PC-3 (cell line): ENCODE measurements around the gene FGF18. TPM values are rescaled to one million over a fixed set of nuclear protein-coding genes. Genes with fewer than 3 reads are reported as not detected.

Source experiments
- ATAC-seq: fragments of 200-7000 bp; cut with Tn5 transposase; 2 replicates; pipeline ENCODE4 v1.9.1; 2020; ENCODE audit warnings: mild to moderate bottlenecking, moderate library complexity
- BruUV-seq: library from RNA; stranded (reverse); fragments of 400-500 nt; replicated peaks from 2 replicates; lab custom pipeline; 2021; lab: Mats Ljungman, UMichigan
- CTCF ChIA-PET: fragments of 300-600 bp; sonication (Branson Sonifier 250); formaldehyde crosslinking; loops from one replicate; lab custom pipeline; 2022; ENCODE audit warnings: antibody characterized with exemption; lab: Charles Lee
- POLR2A ChIA-PET: fragments of 300-600 bp; sonication (Branson Sonifier 250); formaldehyde crosslinking; loops from one replicate; lab custom pipeline; 2022; ENCODE audit warnings: antibody characterized with exemption; ENCODE audit not compliant: unreplicated experiment; lab: Charles Lee
- DNase-seq: peaks from one replicate; pipeline ENCODE4 v3.0.0-alpha.2; 2015
- H2AFZ ChIP-seq: fragments of 300-600 bp; sonication (generic); 2 replicates; pipeline ENCODE4 v1.6.0; 2016; ENCODE audit warnings: antibody characterized with exemption, low read length
- H3F3A ChIP-seq: fragments of 300-600 bp; sonication (generic); one replicate; pipeline ENCODE4 v1.6.0; 2017; ENCODE audit warnings: antibody characterized with exemption, low read length, control low read depth, mild to moderate bottlenecking; ENCODE audit not compliant: unreplicated experiment
- H3K27ac ChIP-seq: fragments of 300-600 bp; sonication (generic); 2 replicates; pipeline ENCODE4 v1.5.1; 2016; ENCODE audit warnings: mild to moderate bottlenecking, low read length
- H3K27me3 ChIP-seq: fragments of 300-600 bp; sonication (generic); 2 replicates; pipeline ENCODE4 v1.6.1; 2016; ENCODE audit warnings: low read length, mixed read lengths
- H3K36me3 ChIP-seq: fragments of 300-600 bp; sonication (generic); 2 replicates; pipeline ENCODE4 v1.6.1; 2016; ENCODE audit warnings: low read depth, mixed run types, low read length, mixed read lengths
- H3K4me1 ChIP-seq: fragments of 300-600 bp; sonication (generic); 2 replicates; pipeline ENCODE4 v1.5.1; 2016; ENCODE audit warnings: low read length; ENCODE audit not compliant: insufficient read depth
- H3K4me2 ChIP-seq: fragments of 300-600 bp; sonication (generic); 2 replicates; pipeline ENCODE4 v1.6.0; 2016; ENCODE audit warnings: low read length
- H3K4me3 ChIP-seq: fragments of 300-600 bp; sonication (generic); 2 replicates; pipeline ENCODE4 v1.5.1; 2016; ENCODE audit warnings: mild to moderate bottlenecking, low read length, mixed read lengths
- H3K79me2 ChIP-seq: fragments of 300-600 bp; sonication (generic); 2 replicates; pipeline ENCODE4 v1.6.1; 2017; ENCODE audit warnings: low read length, mixed read lengths
- H3K9ac ChIP-seq: fragments of 300-600 bp; sonication (generic); 2 replicates; pipeline ENCODE4 v1.6.0; 2016; ENCODE audit warnings: mild to moderate bottlenecking, low read length
- H3K9me2 ChIP-seq: fragments of 300-600 bp; sonication (generic); replicated peaks from 2 replicates; pipeline ENCODE4 v1.6.1; 2016; ENCODE audit warnings: mixed run types, low read length, mixed read lengths
- H3K9me3 ChIP-seq: fragments of 300-600 bp; sonication (generic); 2 replicates; pipeline ENCODE4 v1.6.1; 2016; ENCODE audit warnings: low read length, mixed read lengths
- H4K20me1 ChIP-seq: fragments of 300-600 bp; sonication (generic); 2 replicates; pipeline ENCODE4 v1.6.1; 2016; ENCODE audit warnings: low read length, mixed read lengths
- CTCF ChIP-seq: fragments of 300-600 bp; sonication (generic); conservative IDR thresholded peaks from 2 replicates; pipeline ENCODE4 v1.5.1; 2017; ENCODE audit warnings: antibody characterized with exemption, low read depth, mild to moderate bottlenecking, low read length
- EZH2 ChIP-seq: fragments of 300-600 bp; sonication (generic); IDR thresholded peaks from one replicate; pipeline ENCODE4 v1.6.1; 2017; ENCODE audit warnings: antibody characterized with exemption, mild to moderate bottlenecking, low read length; ENCODE audit not compliant: unreplicated experiment
- EZH2phosphoT487 ChIP-seq: fragments of 300-600 bp; sonication (generic); IDR thresholded peaks from 2 replicates; pipeline ENCODE4 v1.6.1; 2018; ENCODE audit warnings: mild to moderate bottlenecking, antibody characterized with exemption, low read length, borderline replicate concordance
- intact Hi-C: fragments of 100-400 bp; cut with micrococcal nuclease; formaldehyde crosslinking; loops from 2 replicates; pipeline ENCODE4 v1.9.0; 2023
- total RNA-seq: library from RNA; depleted of rRNA; stranded (reverse); fragments of >200 nt; gene quantifications from 2 replicates; pipeline ENCODE4 v1.2.3, GENCODE V29; 2014

FGF18 gene
- total RNA-seq, 1 experiment from 2014 or later: 0.26 TPM

DNA sequence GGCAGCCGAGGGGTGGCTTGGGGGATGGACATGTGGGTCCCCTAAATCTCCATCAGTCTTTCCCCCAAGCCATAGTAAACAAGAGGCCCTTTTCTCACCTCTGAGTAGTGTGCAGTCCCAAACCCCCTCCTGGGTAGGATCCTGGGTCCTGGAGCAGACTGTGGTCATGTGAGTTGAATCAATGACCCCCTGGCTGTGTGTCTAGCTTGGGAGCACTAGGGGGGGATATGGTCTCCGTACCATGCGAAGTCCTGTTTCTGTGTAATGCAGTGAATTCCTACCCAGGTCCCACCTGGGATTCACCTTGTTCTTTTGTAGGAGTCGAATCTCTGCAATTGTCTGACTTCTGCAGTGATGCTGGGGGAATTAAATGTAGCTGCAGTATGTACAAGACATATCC, 66.2 kb downstream of the FGF18 start:
- Histone ChIP-seq H3F3A (no peaks in the 10 kb centered on the region), H3K27ac (no peak overlapping the region), H3K4me1 (no peaks in the 10 kb centered on the region), H3K79me2 (no peaks in the 10 kb centered on the region), H3K9ac (no peak overlapping the region), H3K27me3 (peaks cover 19% of the 10 kb centered on the region), H3K9me2 (no peaks in the 10 kb centered on the region), H3K9me3 (no peaks in the 10 kb centered on the region), H3K4me3 (no peak overlapping the region), H3K36me3 (no peaks in the 10 kb centered on the region), H2AFZ (no peak overlapping the region), H3K4me2 (no peak overlapping the region), H4K20me1 (no peaks in the 10 kb centered on the region)
- ATAC-seq (no peak), DNase-seq (no peak)
- CTCF ChIA-PET: no interaction called here
- intact Hi-C loops: loop anchor here (10.0 kb wide), 2 partner anchors 129 to 369 kb away; no protein-coding TSS in a partner anchor
- no TSS peak for BruUV-seq
- POLR2A ChIA-PET: no interaction called here
- TF ChIP-seq EZH2phosphoT487: no peak
- no peak for TF ChIP-seq CTCF
- no peak for TF ChIP-seq EZH2

- CTCF ChIA-PET: no interaction called here
- no peak overlapping the region for H3K4me3 ChIP-seq
- no peaks in the 10 kb centered on the region for H3F3A ChIP-seq
- peaks cover 19% of the 10 kb centered on the region for H3K27me3 ChIP-seq
- intact Hi-C loops: loop anchor here (10.0 kb wide), 2 partner anchors 128 to 368 kb away; no protein-coding TSS in a partner anchor
- no peak for DNase-seq
- H3K4me1 ChIP-seq: no peaks in the 10 kb centered on the region
- no peaks in the 10 kb centered on the region for H3K9me2 ChIP-seq
- no peaks in the 10 kb centered on the region for H4K20me1 ChIP-seq
- H2AFZ ChIP-seq: no peak overlapping the region
- POLR2A ChIA-PET: no interaction called here
- no peak overlapping the region for H3K9ac ChIP-seq
- no peak for ATAC-seq
- no TSS peak for BruUV-seq
- no peaks in the 10 kb centered on the region for H3K36me3 ChIP-seq
- TF ChIP-seq EZH2 (no peak), CTCF (no peak), EZH2phosphoT487 (no peak)
- no peak overlapping the region for H3K4me2 ChIP-seq
- H3K79me2 ChIP-seq: no peaks in the 10 kb centered on the region
- no peak overlapping the region for H3K27ac ChIP-seq
- H3K9me3 ChIP-seq: no peaks in the 10 kb centered on the region
These were observed 67.2 kb downstream of the FGF18 start for GRCh38 chr5:171486613-171487012.

DNA sequence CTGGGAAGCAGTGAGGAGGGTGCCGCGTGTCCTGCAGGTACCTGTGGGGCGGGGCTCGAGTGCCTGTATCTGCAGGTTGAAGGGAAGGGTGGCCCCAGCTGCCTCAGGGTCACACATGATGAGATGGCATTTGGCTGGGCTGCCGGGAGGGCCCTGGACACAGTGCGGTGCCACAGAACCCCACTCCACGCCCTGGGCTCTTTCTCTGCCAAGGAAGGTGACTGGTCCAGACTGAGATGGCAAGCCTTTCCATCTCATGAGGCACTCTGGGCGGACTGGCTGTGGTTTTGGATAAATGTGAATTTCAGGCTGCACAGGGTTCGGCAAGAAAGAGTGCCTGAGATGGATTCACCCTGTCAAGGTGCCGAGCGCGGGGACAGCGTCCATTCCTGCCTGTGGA, 69.4 kb downstream of the FGF18 start:
- Histone ChIP-seq H4K20me1 (no peaks in the 10 kb centered on the region), H3K4me2 (no peak overlapping the region), H3K4me3 (no peak overlapping the region), H3K9me2 (no peaks in the 10 kb centered on the region), H3K27ac (no peak overlapping the region), H3K4me1 (peaks cover 5% of the 10 kb centered on the region), H3K36me3 (no peaks in the 10 kb centered on the region), H3F3A (no peaks in the 10 kb centered on the region), H2AFZ (no peak overlapping the region), H3K9me3 (no peaks in the 10 kb centered on the region), H3K27me3 (peaks cover 19% of the 10 kb centered on the region), H3K79me2 (no peaks in the 10 kb centered on the region), H3K9ac (no peak overlapping the region)
- ATAC-seq (no peak), DNase-seq (no peak)
- BruUV-seq: no TSS peak
- intact Hi-C loops: loop anchor here (10.0 kb wide), 2 partner anchors 126 to 366 kb away; no protein-coding TSS in a partner anchor
- ChIA-PET CTCF (no interaction called here), POLR2A (no interaction called here)
- no peak for TF ChIP-seq EZH2
- no peak for TF ChIP-seq CTCF
- TF ChIP-seq EZH2phosphoT487: no peak
